Measurements from ENCODE around the gene SPACA6. TPM values are rescaled to one million over a fixed set of nuclear protein-coding genes. Genes with fewer than 3 reads are reported as not detected.
"Not testable (repeated sequence)": the region's sequence is repeated elsewhere in the genome, so short reads cannot be mapped to it uniquely, and the experiment has no call there.

SPACA6 gene, protein sequence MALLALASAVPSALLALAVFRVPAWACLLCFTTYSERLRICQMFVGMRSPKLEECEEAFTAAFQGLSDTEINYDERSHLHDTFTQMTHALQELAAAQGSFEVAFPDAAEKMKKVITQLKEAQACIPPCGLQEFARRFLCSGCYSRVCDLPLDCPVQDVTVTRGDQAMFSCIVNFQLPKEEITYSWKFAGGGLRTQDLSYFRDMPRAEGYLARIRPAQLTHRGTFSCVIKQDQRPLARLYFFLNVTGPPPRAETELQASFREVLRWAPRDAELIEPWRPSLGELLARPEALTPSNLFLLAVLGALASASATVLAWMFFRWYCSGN
- 10 to 100 TPM in 2 of 10 donors, 1 to 10 TPM in 8; 4.5 to 13.3 (median 6.8) TPM for polyA plus RNA-seq (ENCODE audit: insufficient read length in 10 of 10)
- long read RNA-seq, donor 1 = 0 reads
- long read RNA-seq, donor 2 = 0 reads
- long read RNA-seq, donor 3 = 0 reads
- long read RNA-seq, donor 4 = 0 reads
- long read RNA-seq, donor 5, partial matches to known transcripts = 0 of 1 reads
- long read RNA-seq, donor 5, other reads (novel, unspliced or antisense) = 0 of 1 reads
- long read RNA-seq, donor 6 = 0 reads
- long read RNA-seq, donor 7, partial matches to known transcripts = 0 of 1 reads
- long read RNA-seq, donor 7, other reads (novel, unspliced or antisense) = 0 of 1 reads
- long read RNA-seq, donor 8 = 0 reads
- long read RNA-seq, donor 9 = 0 reads

DNA sequence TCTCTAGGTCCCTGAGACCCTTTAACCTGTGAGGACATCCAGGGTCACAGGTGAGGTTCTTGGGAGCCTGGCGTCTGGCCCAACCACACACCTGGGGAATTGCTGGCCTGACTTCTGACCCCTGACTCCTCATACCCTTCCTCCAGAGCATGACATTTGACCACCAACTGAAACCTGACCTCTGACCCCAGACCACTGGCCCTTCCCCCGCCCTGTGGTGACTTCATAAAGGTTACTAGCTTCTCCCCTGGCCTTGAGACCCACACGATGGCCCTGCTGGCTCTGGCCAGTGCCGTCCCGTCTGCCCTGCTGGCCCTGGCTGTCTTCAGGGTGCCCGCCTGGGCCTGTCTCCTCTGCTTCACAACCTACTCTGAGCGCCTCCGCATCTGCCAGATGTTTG lies at the start of gene SPACA6:
Gene SPACA6 (plus strand): TSS at position 71 of the 400 bp plus-strand sequence. CDS start 197 bp downstream, at position 268.
- DNase-seq = no peak

DNA sequence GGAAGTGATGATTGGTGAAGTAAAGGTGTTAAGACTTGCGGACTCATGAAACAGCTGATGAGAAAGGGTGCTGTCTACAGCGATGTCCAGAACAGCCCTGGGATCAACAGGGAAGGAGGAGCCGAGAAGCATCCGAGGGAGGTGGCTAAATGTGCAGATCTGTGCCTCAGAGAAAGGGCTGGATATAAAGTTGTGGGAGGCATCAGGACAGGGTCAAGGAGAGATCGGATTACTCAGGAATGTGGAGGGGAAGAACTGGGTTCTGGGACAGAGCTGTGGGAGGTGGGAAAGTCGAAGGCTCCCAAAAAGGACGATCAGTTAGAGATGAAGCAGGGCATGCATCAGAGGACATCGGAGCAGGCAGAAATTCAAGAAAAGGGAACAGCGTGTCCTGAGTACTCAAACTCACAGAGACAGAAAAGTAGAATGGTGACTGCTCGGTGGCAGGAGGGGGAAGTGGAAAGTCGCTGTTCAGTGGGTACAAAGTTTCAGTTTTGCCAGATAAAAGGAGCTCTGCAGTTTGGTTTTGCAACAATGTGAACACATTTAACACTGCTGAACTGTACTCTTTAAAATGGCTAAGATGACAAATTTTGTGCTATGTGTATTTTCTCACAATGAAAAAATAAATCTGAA lies 48.4 kb upstream of the SPACA6 start:
- DNase-seq = no peak

DNA sequence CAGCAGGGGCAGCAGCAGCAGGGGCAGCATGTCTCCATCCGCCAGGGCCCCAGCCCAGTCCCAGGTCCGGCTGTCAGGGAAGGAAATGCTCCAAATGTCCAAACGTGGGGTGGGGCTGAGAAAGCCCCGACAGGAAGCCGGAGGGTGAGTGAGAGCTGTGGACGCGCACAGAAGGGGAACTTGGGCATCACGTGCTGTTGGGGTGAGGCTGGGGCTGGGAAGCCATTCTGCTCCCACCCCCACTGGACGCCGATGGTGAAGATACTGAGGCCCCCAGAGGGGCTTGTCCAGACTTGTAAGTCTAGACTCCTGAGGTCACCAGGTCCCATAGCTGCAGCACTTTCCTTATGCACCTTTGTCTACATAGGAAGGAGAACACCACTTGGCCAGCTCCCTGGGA lies 46.4 kb upstream of the SPACA6 start, which contains the start of gene SIGLEC14:
Gene SIGLEC14 (minus strand): TSS at position 96 of the 400 bp plus-strand sequence. CDS start 66 bp downstream, at position 30.
- DNase-seq = not testable (repeated sequence)

DNA sequence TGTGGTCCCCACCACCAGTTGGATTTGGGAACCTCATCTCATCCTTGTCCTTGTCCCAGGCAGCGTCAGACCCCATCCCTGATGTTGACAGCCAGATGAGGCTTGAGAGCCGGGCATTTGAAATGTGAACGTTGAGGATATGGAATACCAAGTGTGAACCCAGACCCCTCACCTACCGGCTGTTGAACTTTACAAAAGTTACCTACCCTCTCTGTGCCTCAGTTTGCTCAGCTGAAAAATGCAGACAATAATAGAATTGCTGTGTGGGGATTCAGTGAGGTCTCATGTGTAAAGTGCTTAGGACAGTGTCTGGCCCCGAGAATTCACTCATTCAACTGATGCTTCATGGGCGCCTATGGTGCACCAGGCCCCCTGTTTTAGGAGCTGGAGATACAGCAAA lies 45.8 kb upstream of the SPACA6 start:
- DNase-seq = no peak

DNA sequence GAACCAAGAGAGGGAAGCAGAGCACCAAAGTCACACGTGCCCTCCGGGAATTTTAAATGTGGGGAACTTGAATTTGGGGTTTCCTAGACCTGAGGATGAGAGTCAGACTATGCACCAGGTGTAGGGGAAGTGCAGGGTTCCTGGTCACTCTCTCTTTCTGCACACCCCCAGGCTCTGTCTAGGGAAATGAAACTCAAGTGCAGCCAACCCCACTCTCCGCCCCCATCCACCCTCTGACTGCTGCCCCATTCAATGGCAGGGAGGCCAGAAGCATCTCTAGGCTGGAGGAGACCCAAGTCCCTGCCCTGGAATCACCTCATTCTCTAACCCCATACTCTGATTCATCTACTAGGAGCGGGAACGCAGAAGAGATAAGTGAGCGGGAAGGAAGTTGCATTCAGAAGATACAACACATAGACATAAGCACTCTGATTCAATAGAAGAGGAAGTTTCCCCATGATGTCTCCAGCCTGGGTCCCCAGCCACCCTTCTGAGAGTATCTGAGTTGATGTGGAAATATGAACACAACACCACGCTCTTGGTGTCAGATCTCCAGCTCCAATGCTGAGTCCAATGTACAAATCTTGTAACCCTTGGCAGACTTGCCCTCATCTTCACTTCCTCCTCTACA lies 41.8 kb upstream of the SPACA6 start:
- peak in 1 of 3 donors; percentile 22 for DNase-seq

DNA sequence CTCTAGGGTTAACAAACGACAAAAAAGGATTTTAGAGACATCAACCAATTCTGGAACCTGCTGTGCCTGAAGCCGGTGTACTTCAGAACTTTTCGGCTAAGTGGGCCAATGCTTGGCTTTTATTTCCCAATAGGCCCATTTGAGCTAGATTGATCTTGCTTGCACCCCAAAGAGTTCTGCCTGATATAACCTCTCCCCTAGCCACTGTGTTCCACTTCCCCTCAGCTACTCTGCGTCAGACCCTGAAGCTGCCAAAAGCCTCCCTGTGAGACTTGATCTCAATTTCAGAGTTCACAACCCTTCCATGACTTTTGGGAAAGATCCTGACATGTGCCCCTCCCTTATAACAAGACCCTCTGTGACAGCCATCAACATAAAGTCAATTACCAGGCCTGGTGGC lies 40.9 kb upstream of the SPACA6 start:
- no peak for DNase-seq

DNA sequence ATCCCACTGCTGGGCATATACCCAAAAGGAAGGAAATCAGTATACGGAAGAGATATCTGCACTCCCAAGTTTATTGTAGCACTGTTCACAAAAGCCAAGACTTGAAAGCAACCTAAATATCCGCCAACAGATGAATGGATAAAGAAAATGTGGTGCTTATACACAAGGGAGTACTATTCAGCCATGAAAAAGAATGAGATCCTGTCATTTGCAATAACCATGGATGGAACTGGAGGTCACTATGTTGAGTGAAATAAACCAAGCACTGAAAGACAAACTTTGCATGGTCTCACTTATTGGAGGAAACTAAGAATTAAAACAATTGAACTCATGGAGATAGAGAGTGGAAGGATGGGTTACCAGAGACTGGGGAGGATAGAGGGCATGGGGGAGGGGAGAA lies 40.0 kb upstream of the SPACA6 start:
- DNase-seq = no peak

DNA sequence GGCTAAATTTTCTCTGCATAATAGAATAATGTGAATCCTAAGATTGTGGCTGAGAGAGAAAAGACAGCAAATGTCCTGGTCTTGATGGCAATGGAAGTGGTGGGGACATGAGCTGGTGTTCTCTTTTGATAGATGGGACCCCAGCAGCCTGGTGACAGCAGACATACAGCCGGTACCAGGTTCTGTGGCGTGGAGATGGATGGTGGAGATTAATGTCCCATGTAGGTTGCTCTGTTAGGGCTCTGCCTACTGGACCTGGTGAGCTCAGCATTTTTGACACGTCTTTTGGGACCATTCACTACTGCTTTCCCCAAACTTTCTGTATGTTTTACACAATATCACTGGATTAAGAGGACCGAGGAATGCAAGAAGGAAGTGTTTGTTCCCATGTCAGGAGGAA lies 38.3 kb upstream of the SPACA6 start:
- DNase-seq = no peak

DNA sequence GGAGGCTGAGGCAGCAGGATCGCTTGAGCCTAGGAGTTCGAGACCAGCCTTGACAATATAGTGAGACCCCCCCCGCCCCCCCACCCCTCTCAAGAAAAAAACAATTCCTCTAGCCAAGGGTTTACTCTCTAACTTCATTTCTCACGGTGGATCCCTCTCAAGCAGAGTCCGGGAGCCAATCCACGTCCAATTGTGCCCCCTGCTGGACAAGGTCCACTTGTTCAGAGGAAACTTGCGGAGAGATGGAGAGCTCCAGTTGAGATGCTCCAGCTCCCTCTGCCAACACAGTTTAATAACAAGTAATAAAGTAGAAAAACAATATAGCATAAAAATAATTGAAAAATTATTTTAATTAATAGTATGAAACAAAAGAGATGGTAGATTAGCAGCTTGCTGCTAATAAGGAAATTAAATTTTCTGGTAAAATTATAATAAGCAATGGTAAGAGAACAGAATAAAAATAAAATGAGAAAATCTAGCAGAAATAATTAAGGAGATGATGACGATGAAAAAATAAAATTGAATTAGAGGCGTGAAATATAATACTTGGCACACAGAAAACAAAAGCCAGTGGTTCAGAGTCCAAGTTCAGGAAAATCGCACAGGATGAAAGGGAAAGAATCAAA lies 32.0 kb upstream of the SPACA6 start:
- DNase-seq = peak; percentile 60 to 78 (median 77)

DNA sequence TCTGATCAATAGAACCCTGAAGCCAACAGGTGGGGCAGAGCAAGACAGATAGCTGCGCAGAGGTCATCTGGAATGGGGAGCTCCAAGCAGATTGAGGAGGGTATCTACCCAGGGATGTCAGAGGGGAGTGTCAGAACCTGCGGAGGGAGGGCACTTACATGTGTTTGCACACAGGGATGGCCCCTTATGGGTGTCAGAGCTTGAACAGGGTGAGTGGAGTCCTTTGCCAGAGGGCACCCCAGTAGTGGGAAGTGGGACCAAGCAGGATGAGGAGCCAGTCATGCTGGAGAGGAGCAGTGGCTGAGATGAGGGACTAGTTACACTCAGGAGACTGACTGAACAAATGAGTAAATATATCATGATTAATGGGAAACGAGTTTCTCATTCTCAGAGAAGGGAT lies 29.5 kb upstream of the SPACA6 start:
- DNase-seq = no peak

DNA sequence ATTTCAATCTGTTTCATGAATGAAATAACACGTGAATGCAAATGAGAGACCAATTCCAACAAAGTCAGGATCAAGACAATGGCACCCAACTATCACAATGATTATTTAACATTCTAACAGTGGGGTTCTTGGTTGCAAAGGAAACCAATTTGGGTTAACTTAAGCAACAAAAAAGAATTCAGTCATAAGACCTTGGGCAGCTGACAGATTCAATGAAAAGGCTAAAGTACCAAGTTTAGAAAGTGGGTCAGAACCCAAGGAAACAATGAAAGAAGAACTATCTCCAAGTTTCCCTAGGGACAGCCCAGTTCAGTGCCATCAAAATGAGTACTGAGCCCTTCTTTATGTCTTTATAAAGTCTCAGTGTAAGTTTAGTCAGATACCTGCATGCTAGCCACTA lies 29.0 kb upstream of the SPACA6 start:
- DNase-seq = no peak

DNA sequence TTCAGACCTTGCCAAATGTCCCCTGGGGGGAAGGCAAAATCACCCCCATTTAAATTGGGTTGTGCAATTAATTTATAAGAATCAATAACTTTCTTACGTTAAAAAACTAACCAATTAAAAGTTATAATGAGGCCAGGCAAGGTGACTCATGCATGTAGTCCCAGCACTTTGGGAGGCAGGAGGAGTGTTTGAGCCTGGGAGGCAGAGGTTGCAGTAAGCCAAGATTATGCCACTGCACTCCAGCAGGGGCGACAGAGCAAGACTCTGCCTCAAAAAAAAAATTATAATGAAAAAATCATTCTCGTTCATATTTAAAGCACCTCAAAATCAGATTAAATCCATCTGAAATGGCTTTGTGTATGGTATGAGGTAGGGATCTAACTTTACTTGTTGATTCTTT lies 28.1 kb upstream of the SPACA6 start:
- no peak for DNase-seq

DNA sequence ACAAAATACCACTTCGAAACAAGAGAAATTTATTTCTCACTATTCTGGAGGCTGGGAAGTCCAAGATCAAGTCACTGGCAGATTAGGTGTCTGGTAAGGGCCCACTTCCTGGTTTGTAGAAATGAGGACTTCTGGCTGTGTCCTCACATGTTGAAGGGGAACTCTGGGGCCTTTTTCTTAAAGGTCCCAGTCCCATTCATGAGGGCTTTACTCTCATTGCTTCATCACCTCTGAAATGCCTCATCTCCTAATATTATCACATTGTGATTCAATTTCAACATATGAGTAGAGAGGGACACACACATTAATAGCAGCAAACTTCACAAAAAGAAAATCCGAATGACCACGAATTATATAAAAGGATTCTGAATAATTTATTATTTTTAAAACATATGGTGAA lies 24.9 kb upstream of the SPACA6 start:
- DNase-seq = no peak

DNA sequence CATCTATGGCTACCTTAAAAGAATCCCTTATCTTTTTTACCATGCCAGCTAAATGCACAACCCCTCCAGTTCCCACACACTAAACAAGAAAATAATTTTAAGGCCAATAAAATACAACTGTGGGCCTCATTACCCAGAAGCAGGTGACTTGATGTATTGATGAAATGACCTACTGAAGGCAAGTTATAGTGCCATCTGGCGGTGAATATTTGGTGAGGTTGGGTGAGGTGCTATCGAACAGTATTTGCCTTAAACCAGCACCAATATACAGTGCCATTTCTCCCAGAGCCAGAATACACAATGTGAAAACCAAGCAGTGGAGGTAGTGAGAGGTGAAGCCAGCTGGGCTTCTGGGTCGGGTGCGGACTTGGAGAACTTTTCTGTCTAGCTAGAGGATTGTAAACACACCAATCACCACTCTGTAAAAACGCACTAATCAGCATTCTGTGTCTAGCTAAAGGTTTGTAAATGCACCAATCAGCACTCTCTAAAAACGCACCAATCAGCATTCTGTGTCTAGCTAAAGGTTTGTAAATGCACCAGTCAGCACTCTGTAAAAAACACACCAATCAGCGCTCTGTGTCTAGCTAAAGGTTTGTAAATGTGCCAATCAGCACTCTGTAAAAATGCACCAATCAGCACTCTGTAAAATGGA lies 17.1 kb upstream of the SPACA6 start:
- DNase-seq = not testable (repeated sequence)

DNA sequence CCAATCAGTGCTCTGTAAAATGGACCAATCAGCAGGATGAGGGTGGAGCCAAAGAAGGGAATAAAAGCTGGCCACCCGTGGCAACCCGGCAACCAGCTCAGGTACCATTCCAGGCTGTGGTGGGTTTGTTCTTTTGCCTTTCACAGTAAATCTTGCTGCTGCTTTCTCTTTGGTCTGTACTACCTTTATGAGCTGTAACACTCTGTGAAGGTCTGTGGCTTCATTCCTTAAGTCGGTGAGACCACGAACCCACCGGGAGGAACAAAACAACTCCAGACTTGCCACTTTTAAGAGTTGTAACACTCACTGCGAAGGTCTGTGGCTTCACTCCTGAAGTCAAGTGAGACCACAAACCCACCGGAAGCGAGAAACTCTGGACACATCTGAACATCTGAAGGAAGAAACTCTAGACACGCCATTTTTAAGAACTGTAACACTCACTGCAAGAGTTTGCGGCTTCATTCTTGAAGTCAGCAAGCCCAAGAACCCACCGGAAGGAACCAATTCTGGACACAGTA lies 16.5 kb upstream of the SPACA6 start:
- no peak for DNase-seq

DNA sequence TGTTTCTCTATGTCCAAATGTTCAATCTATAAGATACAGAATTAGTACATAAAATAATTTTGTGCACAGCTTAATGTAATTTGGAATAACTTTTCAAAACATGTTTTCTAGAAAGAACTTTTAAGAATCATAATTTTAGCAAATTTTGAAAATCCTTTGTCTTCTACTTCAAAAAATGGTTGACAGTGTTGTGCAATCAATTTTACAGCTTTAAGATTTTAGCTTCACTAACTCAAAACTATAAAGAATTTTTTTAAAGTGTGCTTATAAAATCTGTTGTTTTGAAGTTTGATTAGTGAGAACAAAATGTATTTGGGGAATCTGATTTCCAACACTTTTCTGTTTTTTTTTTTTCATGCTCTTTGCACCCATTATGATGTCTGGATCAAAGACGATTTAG lies 12.7 kb upstream of the SPACA6 start:
- DNase-seq = no peak

DNA sequence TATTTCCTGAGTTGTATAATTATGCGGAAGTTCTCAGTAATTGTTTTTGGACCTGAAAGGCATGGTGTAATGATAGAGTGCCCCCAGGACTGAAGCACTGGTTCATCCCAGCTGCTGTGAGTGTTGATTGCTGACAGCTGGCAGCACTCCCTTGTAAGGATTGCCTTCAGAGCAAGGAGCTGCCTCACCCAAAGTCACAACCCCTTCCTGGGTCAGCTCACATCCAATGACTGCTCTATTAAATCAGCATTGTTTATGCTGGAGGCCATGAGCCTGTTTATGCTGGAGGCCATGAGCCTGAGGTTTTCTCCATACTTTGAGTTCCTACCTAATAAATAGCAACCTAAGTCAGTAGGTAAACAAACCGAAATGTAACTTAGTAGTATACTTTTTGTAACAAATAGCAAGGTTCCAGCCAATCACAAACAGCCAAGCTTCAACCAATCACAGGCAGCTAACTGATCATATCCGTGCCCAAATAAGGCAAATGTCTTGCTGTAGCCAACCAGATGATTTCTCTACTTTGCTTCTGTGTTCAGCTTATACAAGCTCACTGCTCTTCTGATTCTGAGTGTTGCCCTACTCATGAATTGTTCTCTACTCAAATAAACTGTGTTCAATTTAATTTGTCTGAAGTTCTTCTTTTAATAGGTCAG lies 11.7 kb upstream of the SPACA6 start:
- DNase-seq = no peak

DNA sequence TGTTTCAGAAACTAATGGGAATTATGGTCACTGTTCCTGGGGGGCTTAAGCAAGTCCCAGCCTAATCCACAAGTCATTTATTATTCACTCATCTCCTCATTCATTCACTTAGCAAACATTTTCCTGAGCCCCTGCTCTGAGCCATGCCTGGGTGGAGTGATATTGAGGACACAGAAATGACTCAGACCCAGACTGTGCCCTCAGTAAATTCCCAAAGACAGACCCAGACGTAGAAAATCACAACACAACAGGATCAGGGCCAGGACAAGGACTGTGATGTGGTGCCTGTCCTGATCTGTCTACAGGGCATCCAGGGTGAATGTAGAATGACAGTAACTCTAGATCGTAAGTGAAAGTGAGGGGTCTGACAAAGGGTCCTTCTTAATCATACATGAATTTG lies 7.0 kb upstream of the SPACA6 start:
- DNase-seq = no peak

DNA sequence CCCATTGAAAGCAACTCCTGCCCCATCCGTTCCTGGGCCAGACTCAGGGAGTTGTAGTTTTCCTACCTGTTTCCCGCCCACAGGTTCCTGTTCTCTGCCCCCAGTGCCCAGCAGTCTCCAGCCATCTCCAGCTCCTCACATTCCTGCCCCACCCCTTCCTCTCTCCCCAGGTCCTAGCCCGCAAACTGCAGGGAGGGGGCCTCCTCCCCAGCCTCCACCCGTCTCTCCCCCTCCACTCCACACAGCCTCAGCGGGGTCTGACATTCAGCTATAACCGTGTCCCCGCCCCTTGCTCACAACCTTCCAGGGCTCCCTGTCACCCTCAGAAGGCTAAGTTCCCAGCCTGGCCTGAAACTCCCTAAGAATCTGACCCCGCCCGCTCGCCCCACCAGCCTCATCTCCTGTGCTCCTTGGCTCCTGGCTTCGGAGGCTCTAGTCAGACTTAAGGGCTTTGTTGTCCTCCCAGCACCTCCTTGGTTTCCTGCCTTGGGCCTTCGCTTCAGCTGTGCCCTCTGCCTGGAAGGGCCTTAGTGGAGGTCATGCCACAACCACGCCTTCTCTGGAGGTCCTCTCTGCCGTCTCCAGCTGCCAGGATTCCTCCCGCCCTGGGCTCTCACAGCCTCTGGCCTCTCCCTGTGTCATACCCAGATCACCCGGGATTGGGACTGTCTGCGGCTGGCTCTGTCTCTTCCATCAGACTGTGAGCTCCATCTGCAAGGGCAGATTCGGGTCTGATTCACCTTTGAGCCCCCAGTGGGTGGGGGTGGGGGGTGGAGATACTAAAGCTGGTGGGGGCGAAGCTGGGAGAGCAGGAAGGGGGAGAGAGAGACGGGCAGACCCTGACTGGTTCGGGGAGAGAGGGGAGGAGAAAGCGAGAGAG lies 5.1 kb upstream of the SPACA6 start:
- peak in 2 of 3 donors; percentile 58 to 86 for DNase-seq
